Measurements from ENCODE around the gene RAB30. TPM values are rescaled to one million over a fixed set of nuclear protein-coding genes. Genes with fewer than 3 reads are reported as not detected.
A peak's percentile ranks its signal among the peaks of the same experiment; 100 is the strongest.
"Not testable (repeated sequence)": the region's sequence is repeated elsewhere in the genome, so short reads cannot be mapped to it uniquely, and the experiment has no call there.

The RAB30 gene
- total and polyA plus RNA-seq, 5 donors from 2014 or later: 13.3 to 66.3 (median 22.2) TPM

- Mint-ChIP-seq H3K4me1 (peaks cover 14 to 22% (median 17%) of the 10 kb centered on the region in 4 donors), H3K9me3 (peaks cover 0 to 1% (median 0%) of the 10 kb centered on the region in 7 donors), H3K4me3 (peak overlapping the region in 1 of 4 donors; percentile 54), H3K27ac (peak overlapping the region; percentile 1 to 84 (median 11)), H3K27me3 (no peaks in the 10 kb centered on the region), H3K36me3 (peaks cover 17% of the 10 kb centered on the region)
- Histone ChIP-seq H3K4me1 (ENCODE audit: control insufficient read depth, insufficient read depth, low read length, poor library complexity, severe bottlenecking) (no peaks in the 10 kb centered on the region), H3K27ac (ENCODE audit: insufficient read depth, low read length, poor library complexity, severe bottlenecking) (no peak overlapping the region), H3K4me3 (ENCODE audit: low read depth, low read length) (peak overlapping the region; percentile 6), H3K9me3 (ENCODE audit: control insufficient read depth in 2 of 2, low read length in 2 of 2) (no peaks in the 10 kb centered on the region), H3K36me3 (ENCODE audit: control insufficient read depth, insufficient read depth, low read length) (peaks cover 11% of the 10 kb centered on the region), H3K27me3 (ENCODE audit: control insufficient read depth, insufficient read depth, low read length) (no peaks in the 10 kb centered on the region)
- DNase-seq: peak in 1 of 3 donors; percentile 37
- peak; percentile 34 to 48 for ATAC-seq (ENCODE audit: low read depth in 2 of 2)
Measured at GRCh38 chr11:82978422-82979099, 93.1 kb downstream of the RAB30 start.

DNA sequence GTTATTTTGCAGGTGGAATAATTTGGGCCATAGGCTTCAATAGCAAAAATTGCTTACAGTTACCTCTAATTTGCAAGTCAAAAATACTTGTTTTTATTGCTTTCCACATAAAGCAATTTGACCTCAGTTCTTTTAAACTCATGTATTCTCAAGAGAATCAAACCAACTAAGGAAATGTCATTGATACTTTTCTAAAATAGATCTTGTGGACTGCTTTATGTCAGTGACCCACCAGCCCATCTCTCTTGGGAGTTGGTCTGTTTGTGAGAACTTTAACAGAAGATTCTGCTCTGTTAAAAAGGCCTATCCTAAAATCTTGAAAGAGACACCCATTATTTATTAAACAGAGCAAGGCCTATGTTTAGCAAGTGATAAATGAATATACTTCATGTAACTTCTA lies 94.9 kb downstream of the RAB30 start:
- H3K36me3 ChIP-seq (ENCODE audit: control insufficient read depth, insufficient read depth, low read length): peaks cover 6% of the 10 kb centered on the region
- peaks cover 19 to 28% (median 22%) of the 10 kb centered on the region in 4 donors for H3K4me1 Mint-ChIP-seq
- no peak overlapping the region for H3K27ac ChIP-seq (ENCODE audit: insufficient read depth, low read length, poor library complexity, severe bottlenecking)
- H3K27me3 ChIP-seq (ENCODE audit: control insufficient read depth, insufficient read depth, low read length): no peaks in the 10 kb centered on the region
- DNase-seq (no peak), ATAC-seq (ENCODE audit: low read depth in 2 of 2) (no peak)
- H3K27ac Mint-ChIP-seq: no peak overlapping the region
- no peaks in the 10 kb centered on the region for H3K4me1 ChIP-seq (ENCODE audit: control insufficient read depth, insufficient read depth, low read length, poor library complexity, severe bottlenecking)
- H3K4me3 Mint-ChIP-seq: no peak overlapping the region
- no peaks in the 10 kb centered on the region for H3K27me3 Mint-ChIP-seq
- H3K9me3 ChIP-seq (ENCODE audit: control insufficient read depth in 2 of 2, low read length in 2 of 2): no peaks in the 10 kb centered on the region
- H3K9me3 Mint-ChIP-seq: peaks cover 0 to 1% (median 0%) of the 10 kb centered on the region in 7 donors
- peaks cover 12% of the 10 kb centered on the region for H3K36me3 Mint-ChIP-seq
- no peak overlapping the region for H3K4me3 ChIP-seq (ENCODE audit: low read depth, low read length)

DNA sequence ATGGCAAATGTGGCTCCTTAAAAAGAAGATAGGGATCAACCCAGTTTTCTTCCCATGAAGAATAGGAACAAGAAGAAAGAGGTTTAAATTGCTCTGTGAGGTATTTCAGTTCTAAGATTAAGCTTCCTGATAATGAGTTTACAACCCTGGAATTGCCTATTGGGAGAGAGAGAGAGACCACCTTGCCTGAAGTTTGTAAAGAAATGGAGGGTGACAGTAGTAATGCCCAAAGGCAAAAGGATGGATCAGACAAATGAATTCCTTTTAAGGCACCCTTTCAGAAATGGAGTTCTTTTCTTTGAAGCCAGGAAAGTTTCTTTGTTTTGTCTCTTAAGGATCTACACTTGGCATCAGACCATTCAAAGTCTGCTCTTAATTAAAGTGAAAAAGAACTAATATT lies 95.8 kb downstream of the RAB30 start:
- no peaks in the 10 kb centered on the region for H3K27me3 ChIP-seq (ENCODE audit: control insufficient read depth, insufficient read depth, low read length)
- Mint-ChIP-seq H3K27ac (no peak overlapping the region), H3K36me3 (peaks cover 4% of the 10 kb centered on the region), H3K4me1 (peaks cover 23 to 34% (median 26%) of the 10 kb centered on the region in 4 donors), H3K9me3 (peaks cover 0 to 1% (median 0%) of the 10 kb centered on the region in 7 donors), H3K4me3 (no peak overlapping the region), H3K27me3 (no peaks in the 10 kb centered on the region)
- H3K4me1 ChIP-seq (ENCODE audit: control insufficient read depth, insufficient read depth, low read length, poor library complexity, severe bottlenecking): no peaks in the 10 kb centered on the region
- H3K4me3 ChIP-seq (ENCODE audit: low read depth, low read length): no peak overlapping the region
- H3K9me3 ChIP-seq (ENCODE audit: control insufficient read depth in 2 of 2, low read length in 2 of 2): no peaks in the 10 kb centered on the region
- no peaks in the 10 kb centered on the region for H3K36me3 ChIP-seq (ENCODE audit: control insufficient read depth, insufficient read depth, low read length)
- ATAC-seq (ENCODE audit: low read depth in 2 of 2) (no peak), DNase-seq (no peak)
- no peak overlapping the region for H3K27ac ChIP-seq (ENCODE audit: insufficient read depth, low read length, poor library complexity, severe bottlenecking)

GRCh38 chr11:82974851-82975250 lies 96.8 kb downstream of the RAB30 start:
- Mint-ChIP-seq H3K9me3 (peaks cover 0 to 1% (median 0%) of the 10 kb centered on the region in 7 donors), H3K4me1 (peaks cover 23 to 37% (median 25%) of the 10 kb centered on the region in 4 donors), H3K27ac (no peak overlapping the region)

DNA sequence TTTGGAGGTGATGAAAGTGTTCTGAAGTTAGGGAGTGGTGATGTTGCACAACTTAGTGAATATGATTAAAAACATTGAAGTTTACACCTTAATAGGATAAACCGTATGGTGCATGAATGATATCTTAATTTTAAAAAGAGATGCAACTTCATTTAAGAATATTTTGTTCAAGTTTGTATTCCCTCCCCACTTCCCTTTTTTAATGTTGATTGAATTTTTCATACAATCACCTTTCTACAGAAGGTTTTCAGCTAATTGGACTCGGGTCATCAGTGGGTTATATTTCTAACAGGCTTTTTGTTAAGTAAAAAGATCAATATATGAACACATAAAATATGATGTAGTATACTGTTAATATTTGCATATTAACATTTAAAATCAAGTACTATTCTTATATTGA lies 97.6 kb downstream of the RAB30 start:
- peaks cover 0 to 1% (median 0%) of the 10 kb centered on the region in 7 donors for H3K9me3 Mint-ChIP-seq
- no peak for DNase-seq
- no peaks in the 10 kb centered on the region for H3K27me3 Mint-ChIP-seq
- Histone ChIP-seq H3K36me3 (ENCODE audit: control insufficient read depth, insufficient read depth, low read length) (no peaks in the 10 kb centered on the region), H3K27me3 (ENCODE audit: control insufficient read depth, insufficient read depth, low read length) (no peaks in the 10 kb centered on the region), H3K9me3 (ENCODE audit: control insufficient read depth in 2 of 2, low read length in 2 of 2) (no peaks in the 10 kb centered on the region), H3K4me1 (ENCODE audit: control insufficient read depth, insufficient read depth, low read length, poor library complexity, severe bottlenecking) (no peaks in the 10 kb centered on the region), H3K4me3 (ENCODE audit: low read depth, low read length) (no peak overlapping the region), H3K27ac (ENCODE audit: insufficient read depth, low read length, poor library complexity, severe bottlenecking) (no peak overlapping the region)
- no peak overlapping the region for H3K27ac Mint-ChIP-seq
- H3K36me3 Mint-ChIP-seq: peaks cover 4% of the 10 kb centered on the region
- ATAC-seq (ENCODE audit: low read depth in 2 of 2): no peak
- H3K4me1 Mint-ChIP-seq: peaks cover 25 to 40% (median 30%) of the 10 kb centered on the region in 4 donors
- H3K4me3 Mint-ChIP-seq: no peak overlapping the region

More at GRCh38 chr11:82974851-82975250, 96.8 kb downstream of the RAB30 start:
- ATAC-seq (ENCODE audit: low read depth in 2 of 2) (no peak), DNase-seq (no peak)
- H3K4me3 Mint-ChIP-seq: no peak overlapping the region
- peaks cover 4% of the 10 kb centered on the region for H3K36me3 Mint-ChIP-seq
- Histone ChIP-seq H3K4me3 (ENCODE audit: low read depth, low read length) (no peak overlapping the region), H3K4me1 (ENCODE audit: control insufficient read depth, insufficient read depth, low read length, poor library complexity, severe bottlenecking) (no peaks in the 10 kb centered on the region), H3K27me3 (ENCODE audit: control insufficient read depth, insufficient read depth, low read length) (no peaks in the 10 kb centered on the region), H3K9me3 (ENCODE audit: control insufficient read depth in 2 of 2, low read length in 2 of 2) (no peaks in the 10 kb centered on the region), H3K27ac (ENCODE audit: insufficient read depth, low read length, poor library complexity, severe bottlenecking) (no peak overlapping the region), H3K36me3 (ENCODE audit: control insufficient read depth, insufficient read depth, low read length) (no peaks in the 10 kb centered on the region)
- no peaks in the 10 kb centered on the region for H3K27me3 Mint-ChIP-seq

DNA sequence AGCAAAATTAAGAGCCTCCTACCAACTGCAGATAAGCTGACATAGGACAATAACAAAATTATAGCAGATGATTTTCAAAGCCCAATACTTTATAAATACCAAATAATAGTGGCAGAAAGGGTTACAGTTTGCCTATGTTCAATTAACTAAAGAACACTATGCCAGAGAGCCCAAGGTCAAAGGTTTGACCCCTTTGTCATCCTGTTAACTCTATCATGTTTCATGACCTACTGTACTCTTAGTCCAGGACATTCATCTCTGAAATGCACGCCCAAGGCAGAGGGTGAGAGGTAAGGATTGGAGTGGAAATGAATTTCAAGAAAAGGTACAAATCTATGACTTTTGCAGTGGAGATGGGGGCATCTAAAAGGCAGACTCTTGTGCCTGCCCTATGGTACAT lies 99.6 kb downstream of the RAB30 start:
- H3K9me3 Mint-ChIP-seq: no peaks in the 10 kb centered on the region
- DNase-seq (no peak), ATAC-seq (ENCODE audit: low read depth in 2 of 2) (no peak)
- H3K36me3 ChIP-seq (ENCODE audit: control insufficient read depth, insufficient read depth, low read length): no peaks in the 10 kb centered on the region
- H3K9me3 ChIP-seq (ENCODE audit: control insufficient read depth in 2 of 2, low read length in 2 of 2): no peaks in the 10 kb centered on the region
- peaks cover 5% of the 10 kb centered on the region for H3K27me3 Mint-ChIP-seq
- peaks cover 14 to 32% (median 26%) of the 10 kb centered on the region in 4 donors for H3K4me1 Mint-ChIP-seq
- H3K4me3 Mint-ChIP-seq: peak overlapping the region; percentile 83 to 95 (median 86)
- no peak overlapping the region for H3K27ac ChIP-seq (ENCODE audit: insufficient read depth, low read length, poor library complexity, severe bottlenecking)
- H3K36me3 Mint-ChIP-seq: peaks cover 4% of the 10 kb centered on the region
- H3K27me3 ChIP-seq (ENCODE audit: control insufficient read depth, insufficient read depth, low read length): no peaks in the 10 kb centered on the region
- peak overlapping the region in 1 of 3 donors; percentile 52 for H3K27ac Mint-ChIP-seq
- peak overlapping the region; percentile 81 for H3K4me3 ChIP-seq (ENCODE audit: low read depth, low read length)
- H3K4me1 ChIP-seq (ENCODE audit: control insufficient read depth, insufficient read depth, low read length, poor library complexity, severe bottlenecking): no peaks in the 10 kb centered on the region

DNA sequence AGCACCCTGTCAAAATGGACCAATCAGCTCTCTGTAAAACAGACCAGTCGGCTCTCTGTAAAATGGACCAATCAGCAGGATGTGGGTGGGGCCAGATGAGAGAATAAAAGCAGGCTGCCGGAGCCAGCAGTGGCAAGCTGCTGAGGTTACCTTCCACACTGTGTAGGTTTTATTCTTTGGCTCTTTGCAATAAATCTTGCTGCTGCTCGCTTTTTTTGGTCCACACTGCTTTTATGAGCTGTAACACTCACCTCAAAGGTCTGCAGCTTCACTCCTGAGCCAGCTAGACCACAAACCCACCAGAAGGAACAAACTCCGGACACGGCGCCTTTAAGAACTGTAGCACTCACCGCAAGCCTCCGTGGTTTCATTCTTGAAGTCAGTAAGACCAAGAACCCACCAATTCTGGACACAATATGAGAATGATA lies 100.2 kb downstream of the RAB30 start:
- peaks cover 14 to 32% (median 25%) of the 10 kb centered on the region in 4 donors for H3K4me1 Mint-ChIP-seq
- H3K27me3 Mint-ChIP-seq; H3K36me3 Mint-ChIP-seq; H3K9me3 ChIP-seq (ENCODE audit: control insufficient read depth in 2 of 2, low read length in 2 of 2); H3K4me1 ChIP-seq (ENCODE audit: control insufficient read depth, insufficient read depth, low read length, poor library complexity, severe bottlenecking); H3K9me3 Mint-ChIP-seq; H3K27ac ChIP-seq (ENCODE audit: insufficient read depth, low read length, poor library complexity, severe bottlenecking); H3K36me3 ChIP-seq (ENCODE audit: control insufficient read depth, insufficient read depth, low read length); H3K27me3 ChIP-seq (ENCODE audit: control insufficient read depth, insufficient read depth, low read length): not testable (repeated sequence)
- H3K27ac Mint-ChIP-seq: peak overlapping the region in 2 of 3 donors; percentile 9 to 52
- H3K4me3 ChIP-seq (ENCODE audit: low read depth, low read length): peak overlapping the region; percentile 81
- ATAC-seq (ENCODE audit: low read depth in 2 of 2): peak; percentile 39 to 43
- peak in 2 of 3 donors; percentile 37 to 46 for DNase-seq
- H3K4me3 Mint-ChIP-seq: peak overlapping the region; percentile 83 to 95 (median 86)
